SK-N-SH (cell line): ENCODE data around the gene STARD3. TPM values are rescaled to one million over a fixed set of nuclear protein-coding genes. Genes with fewer than 3 reads are reported as not detected.

Experiments used
- CTCF ChIA-PET: fragments of 300-600, 350-600 bp; formaldehyde crosslinking; extraction: SDS; loops from one replicate; lab custom pipeline; 2021; lab: Yijun Ruan, JAX
- POLR2A ChIA-PET: fragments of 350-600 bp; sonication (Branson Sonifier 250); formaldehyde crosslinking; extraction: SDS; loops from one replicate; lab custom pipeline; 2020; ENCODE audit warnings: antibody characterized with exemption, inconsistent platforms; lab: Yijun Ruan, JAX
- DNase-seq: peaks from one replicate; pipeline ENCODE4 v3.0.0; 2012
- H2AFZ ChIP-seq: fragments of 200-600 bp; sonication (generic); 2 replicates; pipeline ENCODE4 v1.8.1; 2016; ENCODE audit warnings: antibody characterized with exemption, mild to moderate bottlenecking, low read depth
- H3F3A ChIP-seq: fragments of 200-600 bp; sonication (generic); replicated peaks from 2 replicates; pipeline ENCODE3; 2016; ENCODE audit warnings: antibody characterized with exemption, mild to moderate bottlenecking; ENCODE audit not compliant: insufficient read depth
- H3K27ac ChIP-seq, 2 experiments: fragments of 200-500 bp in 1 of 2; fragments of 200-600 bp in 1 of 2; sonication (Bioruptor generic) in 1 of 2; sonication (generic), shearing (Covaris generic) in 1 of 2; 2 replicates each; pipeline versions ENCODE4 v1.5.1 to v1.6.1; 2014 to 2016; ENCODE audit warnings: low read depth in 2 of 2, inconsistent platforms in 1 of 2, low read length in 1 of 2, mild to moderate bottlenecking in 1 of 2, mixed read lengths in 1 of 2
- H3K27me3 ChIP-seq: fragments of 200-600 bp; sonication (generic), shearing (Covaris generic); 2 replicates; pipeline ENCODE4 v1.6.1; 2016; ENCODE audit warnings: mixed run types; ENCODE audit not compliant: insufficient read depth
- H3K36me3 ChIP-seq, 2 experiments: fragments of 200-500 bp in 1 of 2; fragments of 200-600 bp in 1 of 2; sonication (Bioruptor generic) in 1 of 2; sonication (generic) in 1 of 2; replicated peaks in 1 of 2; 2 replicates each; pipeline versions ENCODE3 to v1.5.1; 2014 to 2016; ENCODE audit warnings: low read length in 1 of 2, mild to moderate bottlenecking in 1 of 2; ENCODE audit not compliant: insufficient read depth in 2 of 2, control insufficient read depth in 1 of 2
- H3K4me1 ChIP-seq, 2 experiments: fragments of 200-500 bp in 1 of 2; fragments of 200-600 bp in 1 of 2; sonication (Bioruptor generic) in 1 of 2; sonication (generic), shearing (Covaris generic) in 1 of 2; 2 replicates each; pipeline versions ENCODE4 v1.5.1 to v1.6.1; 2014 to 2016; ENCODE audit warnings: low read depth in 1 of 2, low read length in 1 of 2, mixed run types in 1 of 2; ENCODE audit not compliant: insufficient read depth in 2 of 2, control insufficient read depth in 1 of 2
- H3K4me2 ChIP-seq: fragments of 200-600 bp; sonication (generic), shearing (Covaris generic); 2 replicates; pipeline ENCODE4 v1.6.1; 2017; ENCODE audit warnings: mixed run types
- H3K4me3 ChIP-seq, 2 experiments: fragments of 200-500 bp in 1 of 2; fragments of 200-600 bp in 1 of 2; sonication (Bioruptor generic) in 1 of 2; sonication (generic), shearing (Covaris generic) in 1 of 2; 2 replicates each; pipeline versions ENCODE4 v1.5.1 to v1.8.1; 2014 to 2016; ENCODE audit warnings: low read depth in 2 of 2, inconsistent platforms in 1 of 2, low read length in 1 of 2, mild to moderate bottlenecking in 1 of 2, mixed read lengths in 1 of 2, moderate library complexity in 1 of 2
- H3K79me2 ChIP-seq: fragments of 200-600 bp; sonication (generic); 2 replicates; pipeline ENCODE4 v1.8.1; 2017; ENCODE audit warnings: mild to moderate bottlenecking; ENCODE audit not compliant: insufficient read depth
- H3K9ac ChIP-seq: fragments of 200-600 bp; sonication (generic); 2 replicates; pipeline ENCODE4 v1.6.1; 2017; ENCODE audit warnings: mixed run types
- H3K9me2 ChIP-seq: fragments of 200-600 bp; sonication (generic); 2 replicates; pipeline ENCODE4 v1.6.1; 2017; ENCODE audit warnings: mixed run types
- H3K9me3 ChIP-seq: fragments of 200-600 bp; sonication (generic); 2 replicates; pipeline ENCODE4 v1.6.1; 2017; ENCODE audit warnings: mixed run types, mild to moderate bottlenecking, moderate library complexity
- H4K20me1 ChIP-seq: fragments of 200-600 bp; sonication (generic); 2 replicates; pipeline ENCODE4 v1.6.1; 2017; ENCODE audit warnings: mild to moderate bottlenecking, mixed run types; ENCODE audit not compliant: insufficient read depth
- CTCF ChIP-seq: fragments of 200-600 bp; sonication (generic); IDR thresholded peaks from 2 replicates; pipeline ENCODE4 v1.6.1; 2017; ENCODE audit warnings: antibody characterized with exemption, mild to moderate bottlenecking, moderate library complexity
- ELF1 ChIP-seq: IDR thresholded peaks from 2 replicates; pipeline ENCODE4 v1.4.0; 2012
- FOXJ3 ChIP-seq: sonication (generic); formaldehyde crosslinking; IDR thresholded peaks from 2 replicates; pipeline ENCODE4 v1.5.1; 2020; ENCODE audit warnings: mild to moderate bottlenecking, missing genetic modification reagents
- FOXM1 ChIP-seq: IDR thresholded peaks from 2 replicates; pipeline ENCODE4 v1.4.0; 2012; ENCODE audit warnings: low read depth, mild to moderate bottlenecking
- WGBS: methylation state at CpG from one replicate; pipeline ENCODE4 v1.1.6; 2017; ENCODE audit warnings: low lambda C conversion rate; 5-methylcytosine and 5-hydroxymethylcytosine counted together
- polyA plus RNA-seq, 3 experiments: library from polyadenylated mRNA; depleted of rRNA; stranded (reverse); fragments of >200 nt; gene quantifications; 2 replicates each; pipeline ENCODE4 v1.2.3, GENCODE V29; 2012
- TF ChIP-seq, protein P1 (sequence below): IDR thresholded peaks from 2 replicates; pipeline ENCODE4 v1.4.0; 2012; ENCODE audit warnings: low read depth, borderline replicate concordance
- TF ChIP-seq, protein P2 (sequence below): fragments of 150-350 bp; IDR thresholded peaks from 2 replicates; pipeline ENCODE4 v1.6.1; 2017; ENCODE audit warnings: antibody characterized with exemption, low read length, low read depth, borderline replicate concordance

Gene STARD3
- polyA plus RNA-seq, 1 of the 3 experiments (the other 2 are of a cell fraction): 76.8 TPM

- Histone ChIP-seq H3K4me3 (no peak overlapping the region), H3K27ac (no peak overlapping the region), H3K9me3 (no peaks in the 10 kb centered on the region), H3K36me3 (no peaks in the 10 kb centered on the region), H2AFZ (no peak overlapping the region), H3F3A (no peaks in the 10 kb centered on the region), H3K79me2 (no peaks in the 10 kb centered on the region), H3K4me2 (no peak overlapping the region), H3K4me1 (no peaks in the 10 kb centered on the region), H3K27me3 (no peaks in the 10 kb centered on the region), H3K9ac (no peak overlapping the region), H3K9me2 (no peaks in the 10 kb centered on the region), H4K20me1 (no peaks in the 10 kb centered on the region)
- no peak for DNase-seq
- ChIA-PET POLR2A (interaction anchor here (0.5 kb wide), 1 partner anchor 217 kb away, joined by 3 read pairs; no protein-coding TSS in a partner anchor), CTCF (interaction anchor here (1.3 kb wide), 1 partner anchor 13 kb away, joined by 4 read pairs; no protein-coding TSS in a partner anchor)
- WGBS: 64% methylated on average over 4 of the region's 4 CpGs
- TF ChIP-seq, protein P1, sequence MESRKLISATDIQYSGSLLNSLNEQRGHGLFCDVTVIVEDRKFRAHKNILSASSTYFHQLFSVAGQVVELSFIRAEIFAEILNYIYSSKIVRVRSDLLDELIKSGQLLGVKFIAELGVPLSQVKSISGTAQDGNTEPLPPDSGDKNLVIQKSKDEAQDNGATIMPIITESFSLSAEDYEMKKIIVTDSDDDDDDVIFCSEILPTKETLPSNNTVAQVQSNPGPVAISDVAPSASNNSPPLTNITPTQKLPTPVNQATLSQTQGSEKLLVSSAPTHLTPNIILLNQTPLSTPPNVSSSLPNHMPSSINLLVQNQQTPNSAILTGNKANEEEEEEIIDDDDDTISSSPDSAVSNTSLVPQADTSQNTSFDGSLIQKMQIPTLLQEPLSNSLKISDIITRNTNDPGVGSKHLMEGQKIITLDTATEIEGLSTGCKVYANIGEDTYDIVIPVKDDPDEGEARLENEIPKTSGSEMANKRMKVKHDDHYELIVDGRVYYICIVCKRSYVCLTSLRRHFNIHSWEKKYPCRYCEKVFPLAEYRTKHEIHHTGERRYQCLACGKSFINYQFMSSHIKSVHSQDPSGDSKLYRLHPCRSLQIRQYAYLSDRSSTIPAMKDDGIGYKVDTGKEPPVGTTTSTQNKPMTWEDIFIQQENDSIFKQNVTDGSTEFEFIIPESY: no peak
- no peak for TF ChIP-seq FOXJ3 (CRISPR knock-in tag)
- TF ChIP-seq ELF1: no peak
- TF ChIP-seq, protein P2, sequence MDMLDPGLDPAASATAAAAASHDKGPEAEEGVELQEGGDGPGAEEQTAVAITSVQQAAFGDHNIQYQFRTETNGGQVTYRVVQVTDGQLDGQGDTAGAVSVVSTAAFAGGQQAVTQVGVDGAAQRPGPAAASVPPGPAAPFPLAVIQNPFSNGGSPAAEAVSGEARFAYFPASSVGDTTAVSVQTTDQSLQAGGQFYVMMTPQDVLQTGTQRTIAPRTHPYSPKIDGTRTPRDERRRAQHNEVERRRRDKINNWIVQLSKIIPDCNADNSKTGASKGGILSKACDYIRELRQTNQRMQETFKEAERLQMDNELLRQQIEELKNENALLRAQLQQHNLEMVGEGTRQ: no peak
Measured at GRCh38 chr17:39701784-39702422, 65.0 kb downstream of the STARD3 start.

- WGBS: 67% methylated on average over 12 of the region's 12 CpGs
- H3K4me2 ChIP-seq: no peak overlapping the region
- POLR2A ChIA-PET: no interaction called here
Measured at GRCh38 chr17:39702901-39703893, 66.3 kb downstream of the STARD3 start.

More at GRCh38 chr17:39702901-39703893, 66.3 kb downstream of the STARD3 start:
- Histone ChIP-seq H3F3A (no peaks in the 10 kb centered on the region), H4K20me1 (no peaks in the 10 kb centered on the region), H3K9me3 (no peaks in the 10 kb centered on the region), H3K9ac (no peak overlapping the region), H3K4me1 (no peaks in the 10 kb centered on the region), H3K27me3 (no peaks in the 10 kb centered on the region), H3K36me3 (no peaks in the 10 kb centered on the region), H3K79me2 (no peaks in the 10 kb centered on the region), H3K27ac (no peak overlapping the region), H3K4me3 (no peak overlapping the region), H2AFZ (no peak overlapping the region), H3K9me2 (no peaks in the 10 kb centered on the region)
- no peak for TF ChIP-seq CTCF
- TF ChIP-seq FOXM1: no peak
- TF ChIP-seq, protein P1: no peak
- CTCF ChIA-PET: interaction anchor here (1.6 kb wide), 1 partner anchor 27 kb away, joined by 6 read pairs; the partner anchor contains the start of gene MIEN1
- no peak for DNase-seq
